SK-N-SH (cell line): ENCODE data around the gene SCYGR6. TPM values are rescaled to one million over a fixed set of nuclear protein-coding genes. Genes with fewer than 3 reads are reported as not detected.

Experiments
- CTCF ChIA-PET: fragments of 300-600, 350-600 bp; formaldehyde crosslinking; extraction: SDS; loops from one replicate; lab custom pipeline; 2021; lab: Yijun Ruan, JAX
- POLR2A ChIA-PET: fragments of 350-600 bp; sonication (Branson Sonifier 250); formaldehyde crosslinking; extraction: SDS; loops from one replicate; lab custom pipeline; 2020; ENCODE audit warnings: antibody characterized with exemption, inconsistent platforms; lab: Yijun Ruan, JAX
- DNase-seq: peaks from one replicate; pipeline ENCODE4 v3.0.0; 2012
- H2AFZ ChIP-seq: fragments of 200-600 bp; sonication (generic); 2 replicates; pipeline ENCODE4 v1.8.1; 2016; ENCODE audit warnings: antibody characterized with exemption, mild to moderate bottlenecking, low read depth
- H3F3A ChIP-seq: fragments of 200-600 bp; sonication (generic); replicated peaks from 2 replicates; pipeline ENCODE3; 2016; ENCODE audit warnings: antibody characterized with exemption, mild to moderate bottlenecking; ENCODE audit not compliant: insufficient read depth
- H3K27ac ChIP-seq, 2 experiments: fragments of 200-500 bp in 1 of 2; fragments of 200-600 bp in 1 of 2; sonication (Bioruptor generic) in 1 of 2; sonication (generic), shearing (Covaris generic) in 1 of 2; 2 replicates each; pipeline versions ENCODE4 v1.5.1 to v1.6.1; 2014 to 2016; ENCODE audit warnings: low read depth in 2 of 2, inconsistent platforms in 1 of 2, low read length in 1 of 2, mild to moderate bottlenecking in 1 of 2, mixed read lengths in 1 of 2
- H3K27me3 ChIP-seq: fragments of 200-600 bp; sonication (generic), shearing (Covaris generic); 2 replicates; pipeline ENCODE4 v1.6.1; 2016; ENCODE audit warnings: mixed run types; ENCODE audit not compliant: insufficient read depth
- H3K36me3 ChIP-seq, 2 experiments: fragments of 200-500 bp in 1 of 2; fragments of 200-600 bp in 1 of 2; sonication (Bioruptor generic) in 1 of 2; sonication (generic) in 1 of 2; replicated peaks in 1 of 2; 2 replicates each; pipeline versions ENCODE3 to v1.5.1; 2014 to 2016; ENCODE audit warnings: low read length in 1 of 2, mild to moderate bottlenecking in 1 of 2; ENCODE audit not compliant: insufficient read depth in 2 of 2, control insufficient read depth in 1 of 2
- H3K4me1 ChIP-seq, 2 experiments: fragments of 200-500 bp in 1 of 2; fragments of 200-600 bp in 1 of 2; sonication (Bioruptor generic) in 1 of 2; sonication (generic), shearing (Covaris generic) in 1 of 2; 2 replicates each; pipeline versions ENCODE4 v1.5.1 to v1.6.1; 2014 to 2016; ENCODE audit warnings: low read depth in 1 of 2, low read length in 1 of 2, mixed run types in 1 of 2; ENCODE audit not compliant: insufficient read depth in 2 of 2, control insufficient read depth in 1 of 2
- H3K4me2 ChIP-seq: fragments of 200-600 bp; sonication (generic), shearing (Covaris generic); 2 replicates; pipeline ENCODE4 v1.6.1; 2017; ENCODE audit warnings: mixed run types
- H3K4me3 ChIP-seq, 2 experiments: fragments of 200-500 bp in 1 of 2; fragments of 200-600 bp in 1 of 2; sonication (Bioruptor generic) in 1 of 2; sonication (generic), shearing (Covaris generic) in 1 of 2; 2 replicates each; pipeline versions ENCODE4 v1.5.1 to v1.8.1; 2014 to 2016; ENCODE audit warnings: low read depth in 2 of 2, inconsistent platforms in 1 of 2, low read length in 1 of 2, mild to moderate bottlenecking in 1 of 2, mixed read lengths in 1 of 2, moderate library complexity in 1 of 2
- H3K79me2 ChIP-seq: fragments of 200-600 bp; sonication (generic); 2 replicates; pipeline ENCODE4 v1.8.1; 2017; ENCODE audit warnings: mild to moderate bottlenecking; ENCODE audit not compliant: insufficient read depth
- H3K9ac ChIP-seq: fragments of 200-600 bp; sonication (generic); 2 replicates; pipeline ENCODE4 v1.6.1; 2017; ENCODE audit warnings: mixed run types
- H3K9me2 ChIP-seq: fragments of 200-600 bp; sonication (generic); 2 replicates; pipeline ENCODE4 v1.6.1; 2017; ENCODE audit warnings: mixed run types
- H3K9me3 ChIP-seq: fragments of 200-600 bp; sonication (generic); 2 replicates; pipeline ENCODE4 v1.6.1; 2017; ENCODE audit warnings: mixed run types, mild to moderate bottlenecking, moderate library complexity
- H4K20me1 ChIP-seq: fragments of 200-600 bp; sonication (generic); 2 replicates; pipeline ENCODE4 v1.6.1; 2017; ENCODE audit warnings: mild to moderate bottlenecking, mixed run types; ENCODE audit not compliant: insufficient read depth
- ELF1 ChIP-seq: IDR thresholded peaks from 2 replicates; pipeline ENCODE4 v1.4.0; 2012
- EZH2phosphoT487 ChIP-seq: fragments of 200-600 bp; sonication (generic); IDR thresholded peaks from 2 replicates; pipeline ENCODE4 v1.6.1; 2017; ENCODE audit warnings: low read depth, mixed run types, mild to moderate bottlenecking, antibody characterized with exemption, moderate library complexity, borderline replicate concordance
- GATA2 ChIP-seq: sonication (generic); formaldehyde crosslinking; IDR thresholded peaks from 2 replicates; pipeline ENCODE4 v1.5.0; 2020; ENCODE audit warnings: mild to moderate bottlenecking, missing genetic modification reagents
- MXI1 ChIP-seq: IDR thresholded peaks from 2 replicates; pipeline ENCODE4 v1.6.1; 2012; ENCODE audit warnings: mild to moderate bottlenecking, low read depth, low read length, improper control_type of control experiment
- RAD21 ChIP-seq: IDR thresholded peaks from 2 replicates; pipeline ENCODE4 v1.6.1; 2012; ENCODE audit warnings: mild to moderate bottlenecking, low read length
- TEAD4 ChIP-seq: IDR thresholded peaks from 2 replicates; pipeline ENCODE4 v1.4.0; 2012; ENCODE audit warnings: mild to moderate bottlenecking, borderline replicate concordance; ENCODE audit not compliant: insufficient read depth
- WGBS: methylation state at CpG from one replicate; pipeline ENCODE4 v1.1.6; 2017; ENCODE audit warnings: low lambda C conversion rate; 5-methylcytosine and 5-hydroxymethylcytosine counted together
- polyA plus RNA-seq, 3 experiments: library from polyadenylated mRNA; depleted of rRNA; stranded (reverse); fragments of >200 nt; gene quantifications; 2 replicates each; pipeline ENCODE4 v1.2.3, GENCODE V29; 2012
- TF ChIP-seq, protein P1 (sequence below): IDR thresholded peaks from 2 replicates; pipeline ENCODE4 v1.6.1; 2012; ENCODE audit warnings: mild to moderate bottlenecking, low read depth, low read length, moderate library complexity
- TF ChIP-seq, protein P2 (sequence below): IDR thresholded peaks from 2 replicates; pipeline ENCODE4 v1.4.0; 2012; ENCODE audit warnings: low read depth, borderline replicate concordance

Gene SCYGR6
- polyA plus RNA-seq, 1 of the 3 experiments (the other 2 are of a cell fraction): not detected

DNA sequence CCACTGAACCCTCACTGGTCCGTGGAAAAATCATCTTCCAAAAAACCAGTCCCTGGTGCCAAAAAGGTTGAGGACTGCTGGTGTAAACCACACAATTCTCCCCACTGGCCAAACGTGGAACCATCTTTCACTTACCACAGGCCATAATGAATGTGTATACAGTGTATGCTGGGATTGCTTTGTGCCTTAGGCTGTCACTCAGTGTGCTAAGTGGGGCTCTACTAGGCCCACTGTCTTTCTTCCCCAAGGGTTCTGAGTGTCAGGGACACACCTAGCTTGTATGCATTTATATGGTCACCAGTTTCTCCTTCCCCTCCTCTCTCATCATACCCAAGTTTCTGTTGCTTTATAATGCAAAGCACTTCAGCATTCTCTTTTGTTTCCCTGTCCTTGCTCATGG is 48.4 kb upstream of the SCYGR6 start:
- Histone ChIP-seq H3K4me3 (no peak overlapping the region), H2AFZ (no peak overlapping the region), H3K36me3 (no peaks in the 10 kb centered on the region), H3K9me3 (no peaks in the 10 kb centered on the region), H3K9ac (no peak overlapping the region), H3F3A (peaks cover 4% of the 10 kb centered on the region), H3K4me1 (no peaks in the 10 kb centered on the region), H3K79me2 (no peaks in the 10 kb centered on the region), H3K27ac (no peak overlapping the region), H3K4me2 (no peak overlapping the region), H3K27me3 (no peaks in the 10 kb centered on the region), H3K9me2 (no peaks in the 10 kb centered on the region), H4K20me1 (no peaks in the 10 kb centered on the region)
- CTCF ChIA-PET: interaction anchor here (1.8 kb wide), 1 partner anchor 16 kb away, joined by 3 read pairs; no protein-coding TSS in a partner anchor
- POLR2A ChIA-PET: no interaction called here
- TF ChIP-seq RAD21: no peak
- TF ChIP-seq, protein P1, sequence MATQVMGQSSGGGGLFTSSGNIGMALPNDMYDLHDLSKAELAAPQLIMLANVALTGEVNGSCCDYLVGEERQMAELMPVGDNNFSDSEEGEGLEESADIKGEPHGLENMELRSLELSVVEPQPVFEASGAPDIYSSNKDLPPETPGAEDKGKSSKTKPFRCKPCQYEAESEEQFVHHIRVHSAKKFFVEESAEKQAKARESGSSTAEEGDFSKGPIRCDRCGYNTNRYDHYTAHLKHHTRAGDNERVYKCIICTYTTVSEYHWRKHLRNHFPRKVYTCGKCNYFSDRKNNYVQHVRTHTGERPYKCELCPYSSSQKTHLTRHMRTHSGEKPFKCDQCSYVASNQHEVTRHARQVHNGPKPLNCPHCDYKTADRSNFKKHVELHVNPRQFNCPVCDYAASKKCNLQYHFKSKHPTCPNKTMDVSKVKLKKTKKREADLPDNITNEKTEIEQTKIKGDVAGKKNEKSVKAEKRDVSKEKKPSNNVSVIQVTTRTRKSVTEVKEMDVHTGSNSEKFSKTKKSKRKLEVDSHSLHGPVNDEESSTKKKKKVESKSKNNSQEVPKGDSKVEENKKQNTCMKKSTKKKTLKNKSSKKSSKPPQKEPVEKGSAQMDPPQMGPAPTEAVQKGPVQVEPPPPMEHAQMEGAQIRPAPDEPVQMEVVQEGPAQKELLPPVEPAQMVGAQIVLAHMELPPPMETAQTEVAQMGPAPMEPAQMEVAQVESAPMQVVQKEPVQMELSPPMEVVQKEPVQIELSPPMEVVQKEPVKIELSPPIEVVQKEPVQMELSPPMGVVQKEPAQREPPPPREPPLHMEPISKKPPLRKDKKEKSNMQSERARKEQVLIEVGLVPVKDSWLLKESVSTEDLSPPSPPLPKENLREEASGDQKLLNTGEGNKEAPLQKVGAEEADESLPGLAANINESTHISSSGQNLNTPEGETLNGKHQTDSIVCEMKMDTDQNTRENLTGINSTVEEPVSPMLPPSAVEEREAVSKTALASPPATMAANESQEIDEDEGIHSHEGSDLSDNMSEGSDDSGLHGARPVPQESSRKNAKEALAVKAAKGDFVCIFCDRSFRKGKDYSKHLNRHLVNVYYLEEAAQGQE: no peak
- no peak for TF ChIP-seq EZH2phosphoT487
- no peak for TF ChIP-seq GATA2 (CRISPR knock-in tag)
- DNase-seq: no peak
- 17% methylated on average over 2 of the region's 2 CpGs for WGBS

DNA sequence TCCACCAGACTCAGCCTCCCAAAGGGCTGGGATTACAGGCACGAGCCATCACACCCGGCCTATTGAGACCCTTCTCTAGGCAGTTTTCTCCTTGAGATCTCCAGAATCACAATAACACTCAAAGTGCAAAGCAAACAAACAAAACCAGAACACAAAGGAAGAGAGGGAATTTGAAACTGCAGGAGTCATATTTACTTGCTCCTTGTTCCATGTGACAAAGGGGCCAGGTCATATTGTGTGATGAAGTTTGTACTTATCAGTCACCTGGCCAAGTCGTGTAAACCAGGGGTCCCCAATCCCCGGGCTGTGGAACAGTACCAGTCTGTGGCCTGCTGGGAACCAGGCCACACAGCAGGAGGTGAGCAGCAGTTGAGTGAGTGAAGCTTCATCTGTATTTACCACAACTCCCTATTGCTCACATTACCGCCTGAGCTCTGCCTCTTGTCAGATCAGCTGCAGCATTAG is 47.7 kb upstream of the SCYGR6 start:
- Histone ChIP-seq H3K9me2 (no peaks in the 10 kb centered on the region), H3K4me1 (no peaks in the 10 kb centered on the region), H3K27me3 (no peaks in the 10 kb centered on the region), H4K20me1 (no peaks in the 10 kb centered on the region), H3K27ac (no peak overlapping the region), H3K79me2 (no peaks in the 10 kb centered on the region), H3K9me3 (no peaks in the 10 kb centered on the region), H2AFZ (no peak overlapping the region), H3K4me3 (no peak overlapping the region), H3K9ac (no peak overlapping the region), H3K4me2 (no peak overlapping the region), H3K36me3 (no peaks in the 10 kb centered on the region), H3F3A (peaks cover 4% of the 10 kb centered on the region)
- TF ChIP-seq ELF1: no peak
- 53% methylated on average over 5 of the region's 5 CpGs for WGBS
- CTCF ChIA-PET: interaction anchor here (1.8 kb wide), 1 partner anchor 15 kb away, joined by 3 read pairs; no protein-coding TSS in a partner anchor
- no peak for DNase-seq
- POLR2A ChIA-PET: no interaction called here

DNA sequence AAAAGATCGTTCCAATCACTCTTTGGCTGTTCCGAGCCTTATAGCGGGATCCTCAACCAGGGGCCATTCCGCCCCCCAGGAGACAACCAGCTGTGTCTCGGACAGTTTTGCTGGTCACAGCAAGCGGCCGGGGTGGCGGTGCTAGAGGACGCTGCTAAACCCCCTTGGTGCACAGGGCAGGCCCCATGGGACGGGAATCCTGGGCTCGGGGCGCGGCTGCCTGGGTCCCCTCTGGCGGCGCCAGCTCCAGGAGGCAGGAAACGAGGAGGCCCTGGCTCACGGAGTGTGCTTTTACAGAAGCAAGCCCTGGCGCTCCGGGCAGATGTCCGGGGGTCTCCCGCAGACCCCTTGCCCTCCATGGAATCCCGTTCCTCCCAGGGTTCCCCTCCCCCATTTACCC is 43.3 kb upstream of the SCYGR6 start:
- no peaks in the 10 kb centered on the region; a peak in 1 of 4 replicates for H3K4me1 ChIP-seq
- no peaks in the 10 kb centered on the region for H4K20me1 ChIP-seq
- H3K9me2 ChIP-seq: no peaks in the 10 kb centered on the region
- no peaks in the 10 kb centered on the region for H3K79me2 ChIP-seq
- H3K9ac ChIP-seq: no peak overlapping the region
- 81% methylated on average over 8 of the region's 22 CpGs for whole genome bisulfite sequencing
- no peak overlapping the region for H3K4me3 ChIP-seq
- H3F3A ChIP-seq: peaks cover 4% of the 10 kb centered on the region
- no peak for TF ChIP-seq TEAD4
- TF ChIP-seq, protein P2, sequence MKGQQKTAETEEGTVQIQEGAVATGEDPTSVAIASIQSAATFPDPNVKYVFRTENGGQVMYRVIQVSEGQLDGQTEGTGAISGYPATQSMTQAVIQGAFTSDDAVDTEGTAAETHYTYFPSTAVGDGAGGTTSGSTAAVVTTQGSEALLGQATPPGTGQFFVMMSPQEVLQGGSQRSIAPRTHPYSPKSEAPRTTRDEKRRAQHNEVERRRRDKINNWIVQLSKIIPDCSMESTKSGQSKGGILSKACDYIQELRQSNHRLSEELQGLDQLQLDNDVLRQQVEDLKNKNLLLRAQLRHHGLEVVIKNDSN: no peak
- no peak for TF ChIP-seq MXI1
- no peak for DNase-seq
- H3K27me3 ChIP-seq: no peaks in the 10 kb centered on the region
- POLR2A ChIA-PET: no interaction called here
- no peaks in the 10 kb centered on the region for H3K9me3 ChIP-seq
- no peak overlapping the region for H3K27ac ChIP-seq
- no peaks in the 10 kb centered on the region for H3K36me3 ChIP-seq
- H2AFZ ChIP-seq: no peak overlapping the region
- CTCF ChIA-PET: interaction anchor here (2.9 to 4.6 kb wide), 3 partner anchors 109 to 637 kb away, joined by 20 to 59 read pairs (median 52); no protein-coding TSS in a partner anchor
- H3K4me2 ChIP-seq: no peak overlapping the region
